Measurements from ENCODE around the gene PCMTD2. TPM values are rescaled to one million over a fixed set of nuclear protein-coding genes. Genes with fewer than 3 reads are reported as not detected.

Gene PCMTD2
- total and polyA plus RNA-seq, 2 experiments from 2014 or later, result 33.8 to 76.1 TPM

GRCh38 chr20:64224351-64225170 lies 31.0 kb upstream of the PCMTD2 start:
- Histone ChIP-seq H3K4me1 (ENCODE audit: insufficient read depth) (peaks cover 10% of the 10 kb centered on the region), H3K27ac (ENCODE audit: low read depth) (no peak overlapping the region), H4K20me1 (replicated peaks; ENCODE audit: insufficient read depth) (no peaks in the 10 kb centered on the region), H3K27me3 (ENCODE audit: insufficient read depth) (no peaks in the 10 kb centered on the region), H3K4me2 (peak overlapping the region; percentile 74; the same call in 1 of the 2 replicates), H3K79me2 (replicated peaks; ENCODE audit: insufficient read depth) (no peaks in the 10 kb centered on the region), H3K4me3 (no peak overlapping the region), H3F3A (replicated peaks; ENCODE audit: low read depth) (no peaks in the 10 kb centered on the region), H3K9me2 (ENCODE audit: insufficient read depth) (no peaks in the 10 kb centered on the region), H3K36me3 (ENCODE audit: insufficient read depth) (no peaks in the 10 kb centered on the region), H2AFZ (no peak overlapping the region)
- Mint-ChIP-seq H3K4me3 (no peak overlapping the region; the same call in 2 of the 3 replicates), H3K36me3 (ENCODE audit: low read depth) (no peaks in the 10 kb centered on the region), H3K9me3 (no peaks in the 10 kb centered on the region), H3K27ac (no peak overlapping the region), H3K27me3 (ENCODE audit: insufficient read depth, low read depth, poor library complexity) (peaks cover 8% of the 10 kb centered on the region), H3K4me1 (peaks cover 21% of the 10 kb centered on the region)
- DNase-seq (ENCODE audit: low spot score), result no peak
- TF ChIP-seq EZH2 (IDR thresholded peaks at IDR 0.05; ENCODE audit: low read depth, unreplicated experiment) (no peak), CREB1 (CRISPR knock-in tag; IDR thresholded peaks at IDR 0.05; ENCODE audit: low read depth) (no peak), EZH2phosphoT487 (IDR thresholded peaks at IDR 0.05; ENCODE audit: unreplicated experiment) (no peak), CTCF (conservative IDR thresholded peaks at IDR 0.05; ENCODE audit: low read depth in 2 of 2) (no peak), STAT1 (IDR thresholded peaks at IDR 0.05; ENCODE audit: unreplicated experiment) (no peak), ETS1 (IDR thresholded peaks at IDR 0.05) (no peak), ZNF114 (CRISPR knock-in tag; IDR thresholded peaks at IDR 0.05) (no peak), NANOG (IDR thresholded peaks at IDR 0.05; ENCODE audit: borderline replicate concordance) (no peak), POLR2AphosphoS5 (IDR thresholded peaks at IDR 0.05; ENCODE audit: low read depth) (no peak)
- TF ChIP-seq, protein P1, sequence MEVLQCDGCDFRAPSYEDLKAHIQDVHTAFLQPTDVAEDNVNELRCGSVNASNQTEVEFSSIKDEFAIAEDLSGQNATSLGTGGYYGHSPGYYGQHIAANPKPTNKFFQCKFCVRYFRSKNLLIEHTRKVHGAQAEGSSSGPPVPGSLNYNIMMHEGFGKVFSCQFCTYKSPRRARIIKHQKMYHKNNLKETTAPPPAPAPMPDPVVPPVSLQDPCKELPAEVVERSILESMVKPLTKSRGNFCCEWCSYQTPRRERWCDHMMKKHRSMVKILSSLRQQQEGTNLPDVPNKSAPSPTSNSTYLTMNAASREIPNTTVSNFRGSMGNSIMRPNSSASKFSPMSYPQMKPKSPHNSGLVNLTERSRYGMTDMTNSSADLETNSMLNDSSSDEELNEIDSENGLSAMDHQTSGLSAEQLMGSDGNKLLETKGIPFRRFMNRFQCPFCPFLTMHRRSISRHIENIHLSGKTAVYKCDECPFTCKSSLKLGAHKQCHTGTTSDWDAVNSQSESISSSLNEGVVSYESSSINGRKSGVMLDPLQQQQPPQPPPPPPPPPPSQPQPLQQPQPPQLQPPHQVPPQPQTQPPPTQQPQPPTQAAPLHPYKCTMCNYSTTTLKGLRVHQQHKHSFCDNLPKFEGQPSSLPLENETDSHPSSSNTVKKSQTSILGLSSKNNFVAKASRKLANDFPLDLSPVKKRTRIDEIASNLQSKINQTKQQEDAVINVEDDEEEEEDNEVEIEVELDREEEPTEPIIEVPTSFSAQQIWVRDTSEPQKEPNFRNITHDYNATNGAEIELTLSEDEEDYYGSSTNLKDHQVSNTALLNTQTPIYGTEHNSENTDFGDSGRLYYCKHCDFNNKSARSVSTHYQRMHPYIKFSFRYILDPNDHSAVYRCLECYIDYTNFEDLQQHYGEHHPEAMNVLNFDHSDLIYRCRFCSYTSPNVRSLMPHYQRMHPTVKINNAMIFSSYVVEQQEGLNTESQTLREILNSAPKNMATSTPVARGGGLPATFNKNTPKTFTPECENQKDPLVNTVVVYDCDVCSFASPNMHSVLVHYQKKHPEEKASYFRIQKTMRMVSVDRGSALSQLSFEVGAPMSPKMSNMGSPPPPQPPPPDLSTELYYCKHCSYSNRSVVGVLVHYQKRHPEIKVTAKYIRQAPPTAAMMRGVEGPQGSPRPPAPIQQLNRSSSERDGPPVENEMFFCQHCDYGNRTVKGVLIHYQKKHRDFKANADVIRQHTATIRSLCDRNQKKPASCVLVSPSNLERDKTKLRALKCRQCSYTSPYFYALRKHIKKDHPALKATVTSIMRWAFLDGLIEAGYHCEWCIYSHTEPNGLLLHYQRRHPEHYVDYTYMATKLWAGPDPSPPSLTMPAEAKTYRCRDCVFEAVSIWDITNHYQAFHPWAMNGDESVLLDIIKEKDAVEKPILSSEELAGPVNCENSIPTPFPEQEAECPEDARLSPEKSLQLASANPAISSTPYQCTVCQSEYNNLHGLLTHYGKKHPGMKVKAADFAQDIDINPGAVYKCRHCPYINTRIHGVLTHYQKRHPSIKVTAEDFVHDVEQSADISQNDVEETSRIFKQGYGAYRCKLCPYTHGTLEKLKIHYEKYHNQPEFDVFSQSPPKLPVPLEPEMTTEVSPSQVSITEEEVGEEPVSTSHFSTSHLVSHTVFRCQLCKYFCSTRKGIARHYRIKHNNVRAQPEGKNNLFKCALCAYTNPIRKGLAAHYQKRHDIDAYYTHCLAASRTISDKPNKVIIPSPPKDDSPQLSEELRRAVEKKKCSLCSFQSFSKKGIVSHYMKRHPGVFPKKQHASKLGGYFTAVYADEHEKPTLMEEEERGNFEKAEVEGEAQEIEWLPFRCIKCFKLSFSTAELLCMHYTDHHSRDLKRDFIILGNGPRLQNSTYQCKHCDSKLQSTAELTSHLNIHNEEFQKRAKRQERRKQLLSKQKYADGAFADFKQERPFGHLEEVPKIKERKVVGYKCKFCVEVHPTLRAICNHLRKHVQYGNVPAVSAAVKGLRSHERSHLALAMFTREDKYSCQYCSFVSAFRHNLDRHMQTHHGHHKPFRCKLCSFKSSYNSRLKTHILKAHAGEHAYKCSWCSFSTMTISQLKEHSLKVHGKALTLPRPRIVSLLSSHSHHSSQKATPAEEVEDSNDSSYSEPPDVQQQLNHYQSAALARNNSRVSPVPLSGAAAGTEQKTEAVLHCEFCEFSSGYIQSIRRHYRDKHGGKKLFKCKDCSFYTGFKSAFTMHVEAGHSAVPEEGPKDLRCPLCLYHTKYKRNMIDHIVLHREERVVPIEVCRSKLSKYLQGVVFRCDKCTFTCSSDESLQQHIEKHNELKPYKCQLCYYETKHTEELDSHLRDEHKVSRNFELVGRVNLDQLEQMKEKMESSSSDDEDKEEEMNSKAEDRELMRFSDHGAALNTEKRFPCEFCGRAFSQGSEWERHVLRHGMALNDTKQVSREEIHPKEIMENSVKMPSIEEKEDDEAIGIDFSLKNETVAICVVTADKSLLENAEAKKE (CRISPR knock-in tag; IDR thresholded peaks at IDR 0.05), result no peak
- no peak for ATAC-seq
